ENCODE data around the gene SQOR.

Gene SQOR

GRCh38 chr15:45660231-45660979 is 25.6 kb downstream of the SQOR start:
- DNase-seq (ENCODE audit: low read depth in 2 of 2) = no peak

GRCh38 chr15:45662375-45662774 is 27.5 kb downstream of the SQOR start:
- no peak for DNase-seq (ENCODE audit: low read depth in 2 of 2)

- DNase-seq (ENCODE audit: low read depth in 2 of 2) = no peak
These were observed 29.6 kb downstream of the SQOR start for GRCh38 chr15:45664451-45664850.

GRCh38 chr15:45665261-45665660 is 30.4 kb downstream of the SQOR start:
- no peak for DNase-seq (ENCODE audit: low read depth in 2 of 2)

GRCh38 chr15:45666119-45666875 is 31.5 kb downstream of the SQOR start:
- no peak for DNase-seq (ENCODE audit: low read depth in 2 of 2)

- DNase-seq (ENCODE audit: low read depth in 2 of 2) = no peak
These were observed 32.2 kb downstream of the SQOR start for GRCh38 chr15:45667002-45667401.

GRCh38 chr15:45668386-45668785 is 33.6 kb downstream of the SQOR start:
- no peak for DNase-seq (ENCODE audit: low read depth in 2 of 2)

- no peak for DNase-seq (ENCODE audit: low read depth in 2 of 2)
These were observed 34.6 kb downstream of the SQOR start for GRCh38 chr15:45669422-45669821.

- no peak for DNase-seq (ENCODE audit: low read depth in 2 of 2)
These were observed 35.3 kb downstream of the SQOR start for GRCh38 chr15:45670091-45670490.

- DNase-seq (ENCODE audit: low read depth in 2 of 2) = no peak
These were observed 35.7 kb downstream of the SQOR start for GRCh38 chr15:45670511-45670910.

GRCh38 chr15:45674677-45675076 is 39.8 kb downstream of the SQOR start:
- no peak for DNase-seq (ENCODE audit: low read depth in 2 of 2)

- DNase-seq (ENCODE audit: low read depth in 2 of 2) = no peak
These were observed 43.0 kb downstream of the SQOR start for GRCh38 chr15:45677797-45678196.

- no peak for DNase-seq (ENCODE audit: low read depth in 2 of 2)
These were observed 43.8 kb downstream of the SQOR start for GRCh38 chr15:45678459-45679178.

- DNase-seq (ENCODE audit: low read depth in 2 of 2) = no peak
These were observed 49.7 kb downstream of the SQOR start for GRCh38 chr15:45684533-45684932.

- no peak for DNase-seq (ENCODE audit: low read depth in 2 of 2)
These were observed 54.8 kb downstream of the SQOR start for GRCh38 chr15:45689616-45690015.

- DNase-seq (ENCODE audit: low read depth in 2 of 2) = no peak
These were observed 55.9 kb downstream of the SQOR start for GRCh38 chr15:45690581-45691260.

GRCh38 chr15:45701108-45701507 is 66.3 kb downstream of the SQOR start:
- no peak for DNase-seq (ENCODE audit: low read depth in 2 of 2)

GRCh38 chr15:45702041-45702440 is 67.2 kb downstream of the SQOR start:
- no peak for DNase-seq (ENCODE audit: low read depth in 2 of 2)

- DNase-seq (ENCODE audit: low read depth in 2 of 2) = no peak
These were observed 69.0 kb downstream of the SQOR start for GRCh38 chr15:45703670-45704328.

GRCh38 chr15:45704329-45705249 is 69.8 kb downstream of the SQOR start:
- DNase-seq (ENCODE audit: low read depth in 2 of 2) = no peak
